CD4-positive, alpha-beta T cell treated with Interferon gamma for 1 hour (primary cell): ENCODE data around the gene PHF21A.
A peak's percentile ranks its signal among the peaks of the same experiment; 100 is the strongest.

Experiments used
- DNase-seq: peaks from one replicate; pipeline ENCODE4 v3.0.0-alpha.2; 2020

Gene PHF21A

DNA sequence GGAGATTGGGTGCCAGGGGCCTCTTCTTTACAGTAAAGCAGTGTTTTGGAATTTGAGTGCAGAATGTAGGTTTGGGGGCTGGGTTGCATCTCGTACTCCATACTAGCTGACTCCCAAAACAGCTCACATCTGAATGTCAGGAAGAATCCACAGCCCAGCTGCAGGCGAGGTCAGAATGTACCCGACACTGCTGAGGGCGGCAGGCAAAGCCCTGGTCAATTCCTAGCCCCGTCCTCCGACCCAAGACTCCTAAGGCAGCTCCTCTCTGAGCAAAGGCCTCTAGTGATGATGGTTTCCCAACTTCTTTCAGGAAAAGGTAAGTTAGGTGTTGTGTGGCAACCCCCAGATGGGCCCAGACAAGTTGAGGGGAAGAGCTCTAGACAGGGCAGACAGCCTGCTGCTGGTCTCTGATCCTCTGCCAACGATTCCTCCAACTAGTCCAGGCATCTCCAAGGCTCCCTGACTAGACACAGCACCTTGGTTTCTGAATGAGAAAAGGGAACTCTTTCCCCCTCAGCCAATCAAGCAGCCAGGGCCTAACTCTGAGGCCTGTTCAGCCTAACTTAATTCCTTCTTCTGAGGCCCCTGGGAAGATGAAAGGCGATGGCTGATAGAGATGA lies 190.2 kb downstream of the PHF21A start:
- DNase-seq = no peak

DNA sequence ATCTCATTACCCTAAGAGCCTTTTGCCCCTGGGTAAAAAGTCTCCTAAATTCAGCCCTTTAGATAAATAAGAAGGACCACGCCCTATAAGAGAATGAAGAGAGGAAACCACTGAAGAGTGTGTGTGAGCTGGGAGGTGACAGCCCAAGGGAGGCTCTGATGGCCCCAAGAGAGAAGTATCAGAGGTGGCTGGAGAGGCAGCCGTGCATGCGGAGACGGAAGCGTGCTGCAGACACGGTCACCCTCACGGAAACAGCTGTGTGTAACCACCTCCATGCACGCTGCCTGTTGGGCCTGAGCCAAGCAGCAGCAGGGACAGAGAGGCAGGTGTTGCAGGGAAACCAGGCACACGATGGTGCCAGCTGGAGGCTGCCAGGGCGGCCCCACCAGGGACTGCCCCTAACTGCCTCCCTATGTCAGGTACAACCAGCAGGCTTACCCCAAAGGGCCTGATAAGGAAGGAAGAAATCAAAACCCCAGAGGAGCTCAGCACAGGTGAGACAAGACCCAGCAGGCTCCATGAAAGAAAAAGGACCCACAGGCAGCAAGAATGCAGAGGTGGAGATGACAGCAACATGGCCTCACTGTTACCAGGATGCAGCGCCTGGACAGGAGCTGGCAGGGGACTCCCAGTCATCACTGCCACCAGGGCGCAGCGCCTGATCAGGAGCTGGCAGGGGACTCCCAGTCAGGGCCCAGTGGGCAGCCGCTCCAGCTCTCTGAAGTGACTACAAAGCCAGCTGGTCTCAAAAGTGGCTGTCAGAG lies 191.0 kb downstream of the PHF21A start:
- peak; percentile 84 for DNase-seq

DNA sequence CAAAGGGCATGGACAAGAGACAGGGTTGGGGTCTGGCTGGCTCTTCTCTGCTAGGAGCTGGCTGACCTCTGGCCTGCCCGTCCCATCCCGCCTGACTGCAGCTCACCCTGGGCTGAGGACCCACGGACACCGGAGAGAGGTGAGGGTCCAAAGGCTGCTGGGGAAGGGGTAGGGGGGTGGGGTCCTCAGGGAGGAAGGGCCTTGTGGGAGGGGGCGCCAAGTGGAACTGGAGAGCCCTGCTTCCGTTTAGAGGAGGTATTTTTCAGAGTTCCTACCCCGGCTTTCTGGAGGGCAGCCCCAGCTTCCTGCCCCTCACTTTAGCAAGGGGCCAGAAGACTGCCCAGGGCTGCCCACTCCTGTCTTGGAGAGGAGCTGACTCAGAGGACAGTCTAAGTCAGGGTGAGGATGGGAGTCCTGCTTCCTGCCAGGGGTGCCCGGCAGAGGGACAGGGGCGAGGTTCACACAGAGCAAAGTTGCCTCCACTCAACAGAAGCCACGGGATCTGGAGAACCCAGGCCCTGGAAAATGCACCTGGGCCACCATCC lies 191.7 kb downstream of the PHF21A start:
- no peak for DNase-seq

DNA sequence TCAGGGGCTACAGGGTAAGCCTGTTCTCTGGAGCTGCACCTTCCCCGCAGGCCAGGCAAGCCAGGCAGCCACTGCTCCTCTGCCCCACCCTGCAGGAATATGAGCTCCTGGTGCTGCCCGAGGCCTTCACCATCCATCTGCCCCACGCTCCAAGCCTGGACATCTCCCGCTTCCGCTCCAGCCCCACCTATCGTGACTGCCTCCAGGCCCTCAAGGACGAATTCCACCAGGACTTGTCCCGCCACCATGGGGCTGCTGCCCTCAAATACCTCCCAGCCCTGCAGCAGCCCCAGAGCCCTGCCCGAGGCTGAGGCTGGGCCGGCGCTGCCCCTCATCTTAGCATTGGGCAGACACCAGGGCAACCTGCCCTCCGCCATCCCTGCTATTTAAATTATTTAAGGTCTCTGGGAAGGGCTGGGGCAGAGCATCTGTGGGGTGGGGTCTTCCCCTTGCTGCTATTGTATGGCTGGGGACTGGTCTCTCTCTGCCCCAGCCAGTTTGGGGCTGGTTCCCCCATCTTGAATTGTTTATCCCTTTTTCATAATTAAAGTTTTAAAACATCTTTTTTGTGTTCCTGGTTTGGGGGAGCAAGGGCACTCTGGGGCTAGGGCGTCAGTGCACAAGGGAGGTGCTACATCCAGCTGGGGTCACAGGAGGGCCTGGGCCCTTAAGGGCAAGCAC lies 192.6 kb downstream of the PHF21A start:
- DNase-seq = no peak

DNA sequence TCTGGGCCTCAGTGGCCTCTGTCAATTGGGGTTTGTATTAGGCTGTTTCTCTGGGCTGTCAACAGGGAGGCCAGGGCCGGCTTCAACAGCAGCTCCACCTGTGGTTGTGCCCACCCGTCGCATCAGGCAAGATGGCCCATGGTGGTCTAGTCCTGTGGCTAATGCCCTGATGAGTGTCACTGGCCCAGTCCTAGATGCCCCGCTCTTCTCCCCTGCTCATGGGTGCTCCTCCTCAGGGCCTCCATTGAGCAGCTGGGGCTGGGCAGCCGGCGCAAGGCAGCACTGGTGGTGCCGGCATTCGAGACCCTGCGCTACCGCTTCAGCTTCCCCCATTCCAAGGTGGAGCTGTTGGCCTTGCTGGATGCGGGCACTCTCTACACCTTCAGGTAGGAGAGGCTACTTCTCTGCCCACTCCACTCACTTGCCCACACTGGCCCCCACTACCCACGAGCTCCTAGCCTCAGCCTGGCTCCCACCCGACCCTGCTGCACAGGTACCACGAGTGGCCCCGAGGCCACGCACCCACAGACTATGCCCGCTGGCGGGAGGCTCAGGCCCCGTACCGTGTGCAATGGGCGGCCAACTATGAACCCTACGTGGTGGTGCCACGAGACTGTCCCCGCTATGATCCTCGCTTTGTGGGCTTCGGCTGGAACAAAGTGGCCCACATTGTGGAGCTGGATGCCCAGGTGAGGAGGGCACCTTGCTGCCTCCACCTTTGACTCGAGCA lies 193.4 kb downstream of the PHF21A start:
- no peak for DNase-seq

DNA sequence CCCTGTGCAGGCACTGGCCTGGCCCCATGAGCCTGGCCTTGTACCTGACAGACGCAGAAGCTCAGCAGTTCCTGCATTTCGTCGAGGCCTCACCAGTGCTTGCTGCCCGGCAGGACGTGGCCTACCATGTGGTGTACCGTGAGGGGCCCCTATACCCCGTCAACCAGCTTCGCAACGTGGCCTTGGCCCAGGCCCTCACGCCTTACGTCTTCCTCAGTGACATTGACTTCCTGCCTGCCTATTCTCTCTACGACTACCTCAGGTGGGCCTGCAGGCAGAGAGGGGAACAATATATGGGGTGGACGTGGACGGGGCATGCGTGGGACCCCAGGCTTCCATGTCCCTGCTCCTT lies 193.9 kb downstream of the PHF21A start:
- DNase-seq = no peak

DNA sequence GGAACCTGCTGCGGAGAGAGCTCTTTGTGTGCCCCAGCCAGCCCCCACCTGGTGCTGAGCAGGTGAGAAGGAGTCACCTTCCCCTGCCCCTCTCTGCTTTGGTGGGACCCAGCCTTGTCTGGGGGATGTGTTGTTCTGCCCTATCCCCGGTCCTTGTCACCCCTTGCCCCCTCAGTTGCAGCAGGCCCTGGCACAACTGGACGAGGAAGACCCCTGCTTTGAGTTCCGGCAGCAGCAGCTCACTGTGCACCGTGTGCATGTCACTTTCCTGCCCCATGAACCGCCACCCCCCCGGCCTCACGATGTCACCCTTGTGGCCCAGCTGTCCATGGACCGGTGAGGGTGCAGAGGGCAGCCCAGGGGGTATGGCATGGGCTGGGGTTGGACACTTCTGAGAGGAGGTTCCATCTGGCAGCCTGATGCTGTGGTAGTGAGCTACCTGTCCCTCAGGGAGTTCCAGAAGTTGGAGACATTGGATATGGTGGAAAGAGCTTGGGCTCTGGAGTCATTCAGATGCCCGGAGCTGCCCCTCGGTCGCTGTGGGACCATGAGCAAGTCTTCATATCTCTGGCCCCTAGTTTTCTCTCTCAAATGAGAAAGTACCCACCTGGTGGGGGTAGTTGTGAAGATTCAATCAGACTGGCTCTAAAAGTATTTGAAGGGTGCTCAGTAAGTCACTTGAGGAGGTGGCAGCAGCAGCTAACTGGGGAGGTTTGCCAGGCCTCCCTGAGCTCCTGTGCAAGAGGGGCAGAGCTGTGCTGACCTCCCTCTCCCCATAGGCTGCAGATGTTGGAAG lies 194.5 kb downstream of the PHF21A start:
- no peak for DNase-seq

DNA sequence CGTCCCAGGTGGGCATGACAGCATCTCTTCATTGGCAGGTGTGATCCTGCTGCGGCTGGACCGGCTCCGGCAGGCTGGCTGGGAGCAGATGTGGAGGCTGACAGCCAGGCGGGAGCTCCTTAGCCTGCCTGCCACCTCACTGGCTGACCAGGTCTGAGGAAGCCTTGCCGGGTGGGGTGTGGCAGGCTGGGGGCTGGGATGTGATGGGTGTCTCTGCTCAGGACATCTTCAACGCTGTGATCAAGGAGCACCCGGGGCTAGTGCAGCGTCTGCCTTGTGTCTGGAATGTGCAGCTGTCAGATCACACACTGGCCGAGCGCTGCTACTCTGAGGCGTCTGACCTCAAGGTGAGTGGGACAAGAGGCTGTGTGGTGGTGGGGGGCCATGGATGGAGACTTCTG lies 195.3 kb downstream of the PHF21A start:
- no peak for DNase-seq

DNA sequence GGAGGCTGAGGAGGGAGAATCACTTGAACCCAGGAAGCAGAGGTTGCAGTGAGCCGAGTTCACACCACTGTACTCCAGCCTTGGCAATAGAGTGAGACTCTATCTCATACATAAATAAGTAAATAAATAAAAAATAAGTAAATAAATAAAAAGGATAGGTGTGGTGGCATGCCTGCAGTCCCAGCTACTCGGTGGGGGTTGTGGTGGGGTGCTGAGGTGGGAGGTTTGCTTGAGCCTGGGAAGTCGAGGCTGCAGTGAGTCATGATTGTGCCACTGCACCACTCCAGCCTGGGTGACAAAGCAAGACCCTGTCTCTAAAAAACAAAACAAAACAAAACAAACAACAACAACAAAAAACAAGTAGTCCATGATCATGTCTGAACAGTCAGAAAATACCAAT lies 195.7 kb downstream of the PHF21A start:
- no peak for DNase-seq

DNA sequence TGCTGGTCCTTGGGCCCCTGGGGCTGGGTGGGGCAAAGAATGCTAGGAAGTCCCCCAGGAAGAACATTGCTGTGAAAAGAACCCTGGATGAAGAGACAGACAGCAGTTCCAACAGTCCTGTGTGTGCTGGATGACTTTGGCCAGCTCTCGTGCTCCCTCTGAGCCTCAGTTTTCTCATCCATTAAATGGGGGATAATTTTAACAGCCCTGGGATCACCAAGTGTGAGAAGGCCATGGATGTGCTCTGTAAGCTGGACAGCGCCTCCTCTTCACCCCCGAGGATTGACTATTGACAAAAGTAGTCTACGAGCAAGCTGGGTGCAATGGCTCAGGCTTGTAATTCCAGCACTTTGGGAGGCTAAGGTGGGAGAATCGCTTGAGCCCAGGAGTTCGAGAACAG lies 196.3 kb downstream of the PHF21A start:
- DNase-seq = no peak

DNA sequence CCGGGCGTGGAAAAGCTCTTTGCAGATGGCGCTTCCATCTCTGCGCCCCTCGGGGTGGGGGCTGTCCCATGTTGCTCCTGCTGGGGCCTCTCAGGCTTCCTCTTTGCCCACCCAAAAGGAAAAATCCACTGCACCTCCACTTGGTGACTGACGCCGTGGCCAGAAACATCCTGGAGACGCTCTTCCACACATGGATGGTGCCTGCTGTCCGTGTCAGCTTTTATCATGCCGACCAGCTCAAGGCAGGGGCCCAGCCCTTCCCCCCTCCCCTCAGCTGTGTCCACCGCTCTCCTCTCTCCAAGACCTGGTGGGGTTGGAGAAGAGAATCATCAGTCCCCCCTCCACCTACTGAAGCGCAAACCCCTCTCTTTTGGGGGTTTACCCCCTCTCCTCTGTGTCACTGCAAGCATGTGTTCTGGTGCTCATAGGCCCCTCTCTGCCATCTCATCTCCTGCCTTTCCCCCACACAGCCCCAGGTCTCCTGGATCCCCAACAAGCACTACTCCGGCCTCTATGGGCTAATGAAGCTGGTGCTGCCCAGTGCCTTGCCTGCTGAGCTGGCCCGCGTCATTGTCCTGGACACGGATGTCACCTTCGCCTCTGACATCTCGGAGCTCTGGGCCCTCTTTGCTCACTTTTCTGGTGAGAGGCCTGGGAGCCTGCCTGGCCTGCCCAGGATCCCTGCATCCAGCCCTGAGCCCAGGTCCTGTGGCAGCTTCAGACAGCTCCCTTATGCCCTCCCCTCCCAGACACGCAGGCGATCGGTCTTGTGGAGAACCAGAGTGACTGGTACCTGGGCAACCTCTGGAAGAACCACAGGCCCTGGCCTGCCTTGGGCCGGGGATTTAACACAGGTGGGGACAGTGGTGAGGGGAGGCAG lies 197.0 kb downstream of the PHF21A start:
- DNase-seq = no peak

DNA sequence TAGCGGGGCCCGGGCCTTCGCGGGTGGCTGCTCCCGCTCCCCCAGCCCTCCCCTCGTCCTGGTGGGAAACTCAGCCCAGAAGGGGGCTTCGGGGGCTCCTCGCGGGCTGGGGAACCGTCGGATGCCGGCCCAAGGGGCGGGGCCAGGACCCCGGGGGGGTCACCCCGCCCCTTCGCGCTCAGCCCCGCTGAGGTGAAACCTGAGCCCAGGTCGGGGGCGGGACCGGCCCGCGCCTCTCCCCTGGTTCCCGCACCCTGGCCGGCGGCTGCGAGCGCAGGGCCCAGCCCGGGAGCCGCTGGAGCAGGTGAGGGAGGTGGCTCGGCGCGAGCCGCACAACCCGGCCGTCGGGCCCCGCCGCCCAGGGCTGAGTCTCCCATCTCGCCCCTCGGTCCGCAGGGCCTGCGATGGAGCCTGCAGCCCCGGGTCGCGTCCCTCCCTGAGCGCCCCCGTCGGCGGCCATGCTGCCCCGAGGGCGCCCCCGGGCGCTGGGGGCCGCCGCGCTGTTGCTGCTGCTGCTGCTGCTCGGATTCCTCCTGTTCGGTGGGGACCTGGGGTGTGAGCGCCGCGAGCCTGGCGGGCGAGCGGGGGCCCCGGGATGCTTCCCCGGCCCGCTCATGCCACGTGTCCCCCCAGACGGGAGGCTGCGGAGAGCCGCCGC lies 198.7 kb downstream of the PHF21A start, which contains the start of gene LARGE2:
LARGE2 (plus strand) TSS at position 232 of the 658 bp plus-strand sequence; CDS start at position 459, 227 bp downstream.
- DNase-seq = peak; percentile 31

DNA sequence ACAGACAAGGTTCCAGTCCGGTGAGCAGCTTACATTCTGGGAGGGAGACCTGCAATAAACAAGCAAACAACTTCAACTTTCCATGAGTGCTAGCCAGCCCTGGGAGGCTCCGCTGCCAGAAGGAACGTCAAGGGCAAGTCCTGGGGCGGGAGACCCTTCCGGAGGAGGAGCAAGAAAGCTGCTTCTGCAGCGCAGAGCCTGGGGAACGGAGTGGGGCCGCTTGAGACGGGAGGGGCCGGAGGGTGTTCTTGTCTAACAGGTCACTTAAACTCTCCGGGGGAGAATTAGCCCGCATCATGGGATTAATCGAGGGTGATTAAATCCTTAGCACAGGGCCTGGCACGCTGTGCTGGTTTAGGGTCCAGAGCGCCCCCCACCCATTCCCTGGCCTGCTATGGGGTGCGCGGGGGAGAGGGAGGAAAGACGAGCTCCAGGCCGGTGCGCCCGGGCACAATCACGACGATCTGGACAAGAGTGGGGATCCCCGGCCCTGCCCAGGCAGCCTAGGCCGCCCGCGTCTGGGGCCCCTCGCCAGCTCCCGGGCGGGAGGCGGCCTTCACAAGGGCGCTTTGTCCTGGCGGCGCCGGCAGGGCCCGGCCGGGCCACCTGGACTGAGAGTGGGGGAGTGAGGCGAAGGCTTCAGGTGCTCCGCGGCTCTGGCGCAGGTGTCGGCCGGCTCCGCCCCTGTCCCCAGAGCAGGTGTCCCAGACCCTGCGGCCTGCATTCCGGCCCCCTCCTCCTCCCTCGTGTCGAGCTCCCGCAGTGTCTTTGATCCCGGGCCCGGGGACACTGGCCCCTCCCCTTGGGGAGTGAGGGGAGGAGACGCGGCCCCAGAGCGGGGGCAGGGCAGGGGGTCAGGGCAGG lies 199.5 kb downstream of the PHF21A start:
- no peak for DNase-seq

DNA sequence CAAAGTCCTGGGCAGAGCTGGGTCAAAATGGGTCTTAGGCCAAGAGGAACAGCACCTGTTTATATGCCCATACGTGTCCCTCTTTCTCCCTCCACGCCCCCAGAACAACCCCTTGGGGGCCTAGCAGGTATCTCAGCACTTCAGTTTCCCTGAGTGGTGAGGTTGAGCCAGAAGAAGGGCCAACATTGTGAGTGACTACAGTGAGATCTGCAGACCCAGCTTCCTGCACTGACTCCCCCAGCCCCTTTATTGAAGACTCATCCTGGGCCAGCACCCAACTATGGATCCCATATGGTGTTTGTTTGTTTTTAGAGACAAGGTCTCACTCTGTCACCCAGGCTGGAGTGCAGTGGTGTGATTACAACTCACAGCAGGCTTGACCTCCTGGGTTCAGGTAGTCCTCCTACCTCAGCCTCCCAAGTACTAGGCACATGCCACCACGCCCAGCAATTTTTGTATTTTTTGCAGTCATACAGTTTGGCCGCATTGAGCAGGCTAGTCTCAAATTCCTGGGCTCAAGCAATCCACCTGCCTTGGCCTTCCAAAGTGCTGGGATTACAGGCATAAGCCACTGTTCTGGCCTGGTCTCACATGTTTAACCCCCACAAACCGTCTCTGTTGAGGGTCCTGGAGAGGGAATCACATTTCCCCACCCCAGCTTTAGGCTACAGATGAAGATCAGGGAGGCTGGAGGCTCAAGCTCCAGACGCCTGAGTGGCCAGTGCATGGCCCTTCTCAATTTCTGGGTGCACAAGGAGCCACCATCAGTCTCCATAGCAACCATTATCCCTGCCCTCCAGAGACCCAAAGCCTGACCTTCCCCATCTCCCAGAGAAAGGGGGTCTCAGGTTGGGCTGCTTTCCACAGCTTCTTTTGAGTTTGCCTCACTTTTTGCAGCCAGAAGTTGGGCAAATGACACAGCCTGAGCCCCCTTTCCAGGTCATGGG lies 200.4 kb downstream of the PHF21A start:
- DNase-seq = no peak

DNA sequence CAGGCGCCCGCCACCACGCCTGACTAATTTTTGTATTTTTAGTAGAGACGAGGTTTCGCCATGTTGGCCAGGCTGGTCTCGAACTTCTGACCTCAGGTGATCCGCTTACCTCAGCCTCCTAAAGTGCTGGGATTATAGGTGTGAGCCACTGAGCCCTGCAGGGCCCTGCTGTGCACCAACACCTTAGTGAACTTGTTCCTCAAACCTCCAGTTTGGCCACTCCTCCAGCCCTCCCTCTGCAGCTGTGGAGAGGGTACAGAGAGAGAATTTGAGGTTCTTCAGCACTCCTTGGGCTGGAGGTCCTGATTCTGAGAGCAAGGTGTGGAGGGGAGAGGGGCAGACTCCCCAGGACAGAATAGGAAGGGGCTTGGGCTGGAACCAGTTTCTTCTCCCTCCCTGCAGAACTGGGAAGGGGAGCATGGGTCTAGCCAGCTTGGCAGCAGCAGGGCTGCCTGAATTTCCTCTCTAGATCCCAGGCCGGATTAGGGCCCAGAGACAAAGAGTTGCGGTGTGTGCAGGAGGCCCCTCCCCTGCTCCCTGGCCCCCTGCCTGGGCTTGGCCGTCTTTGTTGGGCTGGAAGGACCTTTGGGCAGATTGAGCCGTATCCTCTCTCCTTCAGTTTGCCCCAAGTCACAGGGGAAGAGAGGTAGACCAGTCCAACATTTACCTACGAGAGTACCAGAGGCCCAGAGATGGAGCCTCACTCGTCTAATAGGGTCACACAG lies 201.3 kb downstream of the PHF21A start:
- DNase-seq = no peak

DNA sequence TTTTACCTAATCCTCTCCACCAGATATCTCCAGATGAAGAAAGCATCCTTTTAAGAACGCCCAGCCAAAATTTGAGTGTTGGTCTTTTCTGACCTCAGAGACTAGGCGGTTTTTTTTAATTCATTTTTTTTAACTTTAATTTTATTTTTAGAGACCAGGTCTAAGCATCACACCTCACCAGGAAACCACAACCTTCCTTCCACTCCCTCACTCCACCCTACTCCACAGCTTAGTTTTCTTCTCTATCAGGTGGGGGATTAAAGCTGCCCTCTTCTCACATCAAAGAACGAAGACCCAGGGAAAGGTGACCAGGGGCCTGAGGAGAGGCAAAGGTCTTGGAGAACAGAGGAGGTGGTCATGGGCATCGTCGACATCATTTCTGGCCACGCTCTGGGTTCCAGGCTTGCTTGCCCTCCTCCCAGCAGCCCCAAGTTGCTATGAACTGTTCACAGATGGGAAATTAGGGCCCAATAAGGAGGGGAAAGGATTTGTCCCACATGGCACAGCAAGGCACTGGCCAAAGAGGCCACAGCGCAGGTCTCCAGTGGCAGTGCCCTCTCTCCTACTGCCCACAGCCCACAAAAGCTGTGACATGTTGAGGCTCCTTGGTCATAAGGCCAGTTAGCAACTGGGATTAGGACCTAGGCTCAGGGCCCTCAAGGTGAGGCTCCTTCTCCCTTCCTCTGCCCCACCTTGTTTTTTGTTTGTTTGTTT lies 202.1 kb downstream of the PHF21A start:
- DNase-seq = no peak

DNA sequence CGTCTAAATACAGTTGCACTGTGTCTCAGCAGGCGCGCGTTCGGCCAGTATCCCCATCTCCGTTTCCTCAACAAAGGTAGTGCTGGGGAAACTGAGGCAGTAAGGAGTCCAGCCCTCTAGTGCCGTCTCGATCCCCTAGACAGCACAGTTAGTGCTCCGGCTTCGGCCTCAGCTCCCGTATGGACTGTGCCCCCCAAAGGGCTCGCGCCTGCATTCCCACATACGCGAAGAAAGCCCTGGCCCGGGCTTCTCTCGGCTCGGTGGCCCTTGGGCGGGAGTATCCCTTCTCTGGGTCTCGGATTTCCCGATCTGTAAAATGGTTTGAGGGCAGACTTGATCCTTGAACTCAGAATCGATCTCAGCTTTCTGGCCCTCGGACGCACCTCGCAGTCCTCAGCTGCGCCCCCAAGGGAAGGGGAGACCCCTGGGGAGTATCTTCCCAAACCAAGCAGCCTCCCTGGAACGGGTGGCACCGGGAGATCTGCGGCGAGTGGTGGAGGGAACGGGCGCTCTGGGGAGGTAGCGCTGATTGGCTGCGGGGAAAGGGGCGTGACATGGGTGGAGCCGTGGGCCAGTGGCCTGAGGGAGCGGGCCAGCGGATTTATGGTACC lies 202.8 kb downstream of the PHF21A start:
- peak; percentile 52 for DNase-seq
